Natural killer cell (primary cell): ENCODE data around the gene TARS3. TPM values are rescaled to one million over a fixed set of nuclear protein-coding genes. Genes with fewer than 3 reads are reported as not detected.

Source experiments
- ATAC-seq, 3 donors: fragments of 150-1000 bp in 2 of 3; fragments of 200-7000 bp in 1 of 3; cut with Tn5 transposase; 1 replicate in 1 of 3; 2 replicates in 2 of 3; pipeline ENCODE4 v1.10.0; 2021; ENCODE audit warnings: mild to moderate bottlenecking in 2 of 3, moderate library complexity in 2 of 3
- DNase-seq, 2 donors: peaks; one replicate each; pipeline versions ENCODE4 v3.0.0 to v3.0.0-alpha.2; 2013 to 2021; ENCODE audit warnings: mixed read lengths in 1 of 2
- H3K27ac ChIP-seq: one replicate; pipeline ENCODE4 v1.5.1; 2013; ENCODE audit warnings: mild to moderate bottlenecking, low read length
- H3K27me3 ChIP-seq: one replicate; pipeline ENCODE4 v1.6.1; 2013; ENCODE audit warnings: low read length; ENCODE audit not compliant: control insufficient read depth, insufficient read depth
- H3K36me3 ChIP-seq: one replicate; pipeline ENCODE4 v1.6.1; 2013; ENCODE audit warnings: low read length; ENCODE audit not compliant: control insufficient read depth, insufficient read depth
- H3K4me1 ChIP-seq: one replicate; pipeline ENCODE4 v1.6.1; 2013; ENCODE audit warnings: low read length; ENCODE audit not compliant: control insufficient read depth, insufficient read depth
- H3K4me3 ChIP-seq: one replicate; pipeline ENCODE4 v1.5.1; 2013; ENCODE audit warnings: low read length
- H3K9me3 ChIP-seq: one replicate; pipeline ENCODE4 v1.6.1; 2013; ENCODE audit warnings: low read length; ENCODE audit not compliant: control insufficient read depth, insufficient read depth
- H3K27ac Mint-ChIP-seq, 2 donors: one replicate each; pipeline ENCODE4 v1.8.0; 2022; ENCODE audit warnings: mild to moderate bottlenecking in 2 of 2, mixed read lengths in 2 of 2, moderate library complexity in 1 of 2
- H3K27me3 Mint-ChIP-seq, 2 donors: one replicate each; pipeline ENCODE4 v1.8.0; 2022; ENCODE audit warnings: low read depth in 2 of 2, mixed read lengths in 2 of 2
- H3K36me3 Mint-ChIP-seq: one replicate; pipeline ENCODE4 v1.8.0; 2022; ENCODE audit warnings: mixed read lengths
- H3K4me1 Mint-ChIP-seq, 2 donors: one replicate each; pipeline ENCODE4 v1.8.0; 2022; ENCODE audit warnings: mixed read lengths in 2 of 2
- H3K4me3 Mint-ChIP-seq: one replicate; pipeline ENCODE4 v1.8.0; 2022; ENCODE audit warnings: mild to moderate bottlenecking, moderate library complexity, mixed read lengths
- H3K9me3 Mint-ChIP-seq, 2 donors: one replicate each; pipeline ENCODE4 v1.8.0; 2022; ENCODE audit warnings: mixed read lengths in 2 of 2
- WGBS: methylation state at CpG from one replicate; pipeline ENCODE4 v1.1.7; 2013; ENCODE audit warnings: missing lambda C conversion rate; ENCODE audit not compliant: insufficient coverage; 5-methylcytosine and 5-hydroxymethylcytosine counted together
- intact Hi-C: fragments of 100-400 bp; cut with micrococcal nuclease; formaldehyde crosslinking; loops from one replicate; pipeline ENCODE4 v1.14.2; 2022
- total RNA-seq, 4 donors: library from RNA; stranded (reverse); fragments of 120-200 nt in 1 of 4; gene quantifications; one replicate each; pipeline versions ENCODE4 v1.2.3 to v1.2.4, GENCODE V29; 2013 to 2022
- TF ChIP-seq, protein P1 (sequence below): fragments of 200-600 bp; IDR thresholded peaks from one replicate; pipeline ENCODE4 v1.8.0; 2022; ENCODE audit warnings: antibody characterized with exemption

Gene TARS3
- total RNA-seq, 3 donors from 2014 or later (not counting 1 experiment from before 2014, with no cell fraction given), result 11.6 to 20.5 (median 12.1) TPM

DNA sequence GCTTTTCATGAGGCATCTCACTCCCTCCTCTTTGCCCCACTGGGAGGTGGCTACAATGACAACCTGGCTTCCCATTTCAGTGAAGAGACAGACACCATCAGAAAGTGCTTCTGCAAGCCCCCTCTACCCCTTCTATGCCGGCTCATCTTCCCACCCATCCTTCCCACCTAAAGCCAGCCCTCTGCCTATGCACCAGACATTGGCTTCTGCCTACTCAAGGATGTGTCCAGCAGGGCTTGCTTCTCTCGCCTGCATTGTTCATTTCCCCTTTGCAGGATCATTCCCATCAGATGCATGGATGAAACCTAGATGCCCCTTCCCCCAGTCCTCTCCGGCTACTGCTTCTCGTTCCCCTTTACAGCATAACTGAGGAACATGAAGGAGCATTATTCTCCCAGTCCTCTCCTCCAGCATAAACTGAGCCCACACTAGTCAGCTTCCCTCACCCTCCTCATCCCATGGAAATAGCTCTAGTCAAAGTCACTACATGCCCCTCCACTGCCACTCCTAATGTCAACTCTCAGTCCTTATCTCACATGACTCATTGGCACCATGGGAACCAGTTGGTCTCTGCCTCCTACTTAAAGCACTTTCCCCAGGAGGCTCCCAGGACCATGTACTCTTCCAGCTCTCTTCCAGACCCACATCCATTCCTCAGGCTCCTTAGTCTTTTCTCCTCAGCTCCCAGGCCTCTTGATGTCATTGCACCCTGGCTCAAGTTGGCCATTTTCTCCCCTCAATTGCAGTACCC, 120.0 kb downstream of the TARS3 start:
- ATAC-seq (no peak), DNase-seq (no peak)
- Mint-ChIP-seq H3K27ac (no peak overlapping the region), H3K4me1 (no peaks in the 10 kb centered on the region), H3K9me3 (no peaks in the 10 kb centered on the region), H3K27me3 (peaks cover 16 to 24% of the 10 kb centered on the region in 2 donors), H3K4me3 (no peak overlapping the region), H3K36me3 (peaks cover 6% of the 10 kb centered on the region)
- H3K36me3 ChIP-seq, result no peaks in the 10 kb centered on the region
- no peaks in the 10 kb centered on the region for H3K9me3 ChIP-seq
- H3K27me3 ChIP-seq, result no peaks in the 10 kb centered on the region
- no peak overlapping the region for H3K4me3 ChIP-seq
- 90% methylated on average over 4 of the region's 4 CpGs for WGBS
- intact Hi-C loops, result no loop called here
- TF ChIP-seq, protein P1, sequence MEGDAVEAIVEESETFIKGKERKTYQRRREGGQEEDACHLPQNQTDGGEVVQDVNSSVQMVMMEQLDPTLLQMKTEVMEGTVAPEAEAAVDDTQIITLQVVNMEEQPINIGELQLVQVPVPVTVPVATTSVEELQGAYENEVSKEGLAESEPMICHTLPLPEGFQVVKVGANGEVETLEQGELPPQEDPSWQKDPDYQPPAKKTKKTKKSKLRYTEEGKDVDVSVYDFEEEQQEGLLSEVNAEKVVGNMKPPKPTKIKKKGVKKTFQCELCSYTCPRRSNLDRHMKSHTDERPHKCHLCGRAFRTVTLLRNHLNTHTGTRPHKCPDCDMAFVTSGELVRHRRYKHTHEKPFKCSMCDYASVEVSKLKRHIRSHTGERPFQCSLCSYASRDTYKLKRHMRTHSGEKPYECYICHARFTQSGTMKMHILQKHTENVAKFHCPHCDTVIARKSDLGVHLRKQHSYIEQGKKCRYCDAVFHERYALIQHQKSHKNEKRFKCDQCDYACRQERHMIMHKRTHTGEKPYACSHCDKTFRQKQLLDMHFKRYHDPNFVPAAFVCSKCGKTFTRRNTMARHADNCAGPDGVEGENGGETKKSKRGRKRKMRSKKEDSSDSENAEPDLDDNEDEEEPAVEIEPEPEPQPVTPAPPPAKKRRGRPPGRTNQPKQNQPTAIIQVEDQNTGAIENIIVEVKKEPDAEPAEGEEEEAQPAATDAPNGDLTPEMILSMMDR, result no peak
- no peaks in the 10 kb centered on the region for H3K4me1 ChIP-seq
- no peak overlapping the region for H3K27ac ChIP-seq

Other genes with a start within 250 kb of the TARS3 start
- gene PCSK6, start 234.8 kb downstream of the TARS3 start, total RNA-seq, result 1 to 10 TPM; 1.5 to 2.4 (median 2.4) TPM
- 10 to 100 TPM; 59.4 to 76.4 (median 71.2) TPM for gene TM2D3, start 72.1 kb downstream of the TARS3 start, total RNA-seq
- gene OR4F6, start 79.0 kb upstream of the TARS3 start, total RNA-seq, result not detected
- gene OR4F15, start 87.7 kb upstream of the TARS3 start, total RNA-seq, result not detected